Measurements from ENCODE around the gene OR51L1. TPM values are rescaled to one million over a fixed set of nuclear protein-coding genes. Genes with fewer than 3 reads are reported as not detected.

Gene OR51L1
- total RNA-seq, 1 donor from 2014 or later, result not detected

DNA sequence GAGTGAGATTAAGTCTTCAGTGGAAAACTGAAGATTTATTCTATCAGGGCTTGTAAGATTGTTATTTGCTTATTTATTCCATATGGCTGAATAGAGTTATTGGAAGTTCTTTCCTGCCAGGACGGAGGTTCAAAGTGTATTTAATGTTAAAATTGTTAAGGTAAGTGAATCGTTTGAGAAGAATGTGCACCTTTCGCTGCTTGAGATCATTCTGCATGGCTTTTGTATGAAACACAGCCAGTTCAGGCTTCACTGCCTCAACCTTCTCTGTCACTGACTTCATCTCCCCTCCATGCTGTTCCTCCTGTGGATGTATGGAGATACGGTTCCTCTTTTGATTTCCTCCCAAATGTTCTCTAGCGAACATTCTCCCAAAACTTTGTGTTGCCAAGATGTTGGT, 19.2 kb upstream of the OR51L1 start:
- Histone ChIP-seq H3K9me3 (no peaks in the 10 kb centered on the region), H3K27ac (no peak overlapping the region), H3K4me1 (no peaks in the 10 kb centered on the region), H3K36me3 (no peaks in the 10 kb centered on the region), H3K27me3 (no peaks in the 10 kb centered on the region), H3K4me3 (no peak overlapping the region)
- no peak for DNase-seq (ENCODE audit: low spot score in 2 of 2)
- TF ChIP-seq, protein P1, sequence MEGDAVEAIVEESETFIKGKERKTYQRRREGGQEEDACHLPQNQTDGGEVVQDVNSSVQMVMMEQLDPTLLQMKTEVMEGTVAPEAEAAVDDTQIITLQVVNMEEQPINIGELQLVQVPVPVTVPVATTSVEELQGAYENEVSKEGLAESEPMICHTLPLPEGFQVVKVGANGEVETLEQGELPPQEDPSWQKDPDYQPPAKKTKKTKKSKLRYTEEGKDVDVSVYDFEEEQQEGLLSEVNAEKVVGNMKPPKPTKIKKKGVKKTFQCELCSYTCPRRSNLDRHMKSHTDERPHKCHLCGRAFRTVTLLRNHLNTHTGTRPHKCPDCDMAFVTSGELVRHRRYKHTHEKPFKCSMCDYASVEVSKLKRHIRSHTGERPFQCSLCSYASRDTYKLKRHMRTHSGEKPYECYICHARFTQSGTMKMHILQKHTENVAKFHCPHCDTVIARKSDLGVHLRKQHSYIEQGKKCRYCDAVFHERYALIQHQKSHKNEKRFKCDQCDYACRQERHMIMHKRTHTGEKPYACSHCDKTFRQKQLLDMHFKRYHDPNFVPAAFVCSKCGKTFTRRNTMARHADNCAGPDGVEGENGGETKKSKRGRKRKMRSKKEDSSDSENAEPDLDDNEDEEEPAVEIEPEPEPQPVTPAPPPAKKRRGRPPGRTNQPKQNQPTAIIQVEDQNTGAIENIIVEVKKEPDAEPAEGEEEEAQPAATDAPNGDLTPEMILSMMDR (IDR thresholded peaks at IDR 0.05), result no peak
- intact Hi-C loops (cut with DNase I), result no loop called here

DNA sequence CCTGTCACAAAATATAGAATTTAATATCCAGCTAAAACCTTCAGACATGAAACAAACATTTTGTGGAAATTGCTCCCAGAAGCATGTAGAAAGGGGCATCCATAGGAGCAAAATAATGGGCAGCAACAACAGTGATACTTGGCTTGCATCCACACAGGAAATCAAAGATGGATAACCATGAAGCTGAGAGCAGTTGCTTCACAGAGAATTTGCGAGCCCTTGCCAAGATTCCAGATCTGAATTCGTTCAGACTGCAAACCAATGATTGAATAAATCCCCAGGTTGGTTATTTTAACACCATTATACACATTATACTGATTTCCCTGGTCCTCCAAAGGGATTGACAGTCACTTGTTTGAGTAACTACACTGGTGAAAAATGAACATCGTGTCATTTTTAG, 15.6 kb upstream of the OR51L1 start:
- Histone ChIP-seq H3K27ac (no peak overlapping the region), H3K9me3 (no peaks in the 10 kb centered on the region), H3K4me1 (no peaks in the 10 kb centered on the region), H3K36me3 (no peaks in the 10 kb centered on the region), H3K27me3 (no peaks in the 10 kb centered on the region), H3K4me3 (no peak overlapping the region)
- intact Hi-C loops (cut with DNase I), result no loop called here
- TF ChIP-seq, protein P1 (IDR thresholded peaks at IDR 0.05), result no peak
- no peak for DNase-seq (ENCODE audit: low spot score in 2 of 2)

DNA sequence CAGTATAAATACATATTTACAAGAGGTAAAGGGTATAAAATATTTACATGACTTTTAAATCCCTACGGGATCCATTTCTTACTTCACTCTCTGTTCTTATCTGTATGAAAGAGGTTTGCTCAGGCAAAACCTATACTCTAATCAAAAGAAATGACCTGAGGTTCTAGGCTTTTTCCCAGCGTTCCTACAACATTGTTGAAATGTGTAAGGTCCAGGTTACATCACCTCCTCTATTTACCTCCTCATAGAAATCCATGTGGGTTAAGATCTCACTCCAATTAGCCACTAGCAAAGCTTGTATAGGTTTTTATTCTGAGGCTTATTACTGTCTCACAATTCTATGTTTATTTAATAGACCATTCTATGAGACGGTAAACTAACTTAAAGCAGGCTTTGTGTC, 12.0 kb upstream of the OR51L1 start:
- no peaks in the 10 kb centered on the region for H3K36me3 ChIP-seq
- intact Hi-C loops (cut with DNase I), result no loop called here

DNA sequence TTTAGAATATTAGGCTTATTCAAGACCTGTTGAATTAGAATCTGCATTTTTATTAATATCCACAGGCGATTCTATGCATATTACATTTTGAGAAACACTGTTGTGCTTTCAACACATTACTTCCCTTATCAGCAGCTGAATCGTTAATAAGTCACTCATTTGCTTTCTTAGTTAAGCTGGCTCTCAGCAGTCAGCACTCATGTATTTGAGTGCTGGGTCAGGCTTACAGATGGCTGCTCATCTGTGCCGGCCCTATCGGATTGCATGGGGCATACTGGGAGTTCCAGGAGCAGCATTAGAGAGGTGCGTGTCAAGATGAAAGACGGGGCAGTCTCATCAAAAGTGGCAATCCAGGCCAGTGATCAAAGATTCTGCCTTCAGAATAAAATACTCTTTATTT, 10.8 kb upstream of the OR51L1 start:
- intact Hi-C loops (cut with DNase I), result no loop called here
- DNase-seq (ENCODE audit: low spot score in 2 of 2), result no peak
- H3K4me1 ChIP-seq, result no peaks in the 10 kb centered on the region
- H3K4me3 ChIP-seq, result no peak overlapping the region
- no peaks in the 10 kb centered on the region for H3K27me3 ChIP-seq
- TF ChIP-seq, protein P1 (IDR thresholded peaks at IDR 0.05), result no peak
- no peaks in the 10 kb centered on the region for H3K36me3 ChIP-seq
- no peak overlapping the region for H3K27ac ChIP-seq
- no peaks in the 10 kb centered on the region for H3K9me3 ChIP-seq

More for the DNA sequence above, 12.0 kb upstream of the OR51L1 start:
- Histone ChIP-seq H3K9me3 (no peaks in the 10 kb centered on the region), H3K27me3 (no peaks in the 10 kb centered on the region), H3K4me1 (no peaks in the 10 kb centered on the region), H3K4me3 (no peak overlapping the region), H3K27ac (no peak overlapping the region)
- no peak for DNase-seq (ENCODE audit: low spot score in 2 of 2)
- TF ChIP-seq, protein P1 (IDR thresholded peaks at IDR 0.05), result no peak

DNA sequence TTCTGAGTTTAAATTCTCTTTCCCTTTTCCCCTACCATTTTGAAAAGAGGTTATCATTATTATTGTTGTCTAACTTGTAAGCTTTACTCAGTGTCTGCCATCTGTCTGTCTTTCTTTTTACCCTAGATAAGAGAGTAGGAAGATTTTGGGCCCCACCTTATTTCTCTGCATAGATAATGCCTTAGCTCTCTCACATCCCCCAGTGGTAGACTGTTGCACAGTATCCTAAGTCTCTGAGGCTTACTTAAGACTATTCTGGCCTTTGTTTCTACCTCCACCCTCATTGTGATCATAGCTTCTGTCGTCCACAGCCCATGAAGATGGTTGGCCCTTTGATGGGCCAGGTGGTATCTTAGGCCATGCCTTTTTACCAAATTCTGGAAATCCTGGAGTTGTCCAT, 3.6 kb upstream of the OR51L1 start:
- DNase-seq (ENCODE audit: low spot score in 2 of 2), result no peak
- H3K9me3 ChIP-seq, result no peaks in the 10 kb centered on the region
- no peaks in the 10 kb centered on the region for H3K4me1 ChIP-seq
- H3K4me3 ChIP-seq, result no peak overlapping the region
- no peaks in the 10 kb centered on the region for H3K36me3 ChIP-seq
- no peak overlapping the region for H3K27ac ChIP-seq
- intact Hi-C loops (cut with DNase I), result no loop called here
- H3K27me3 ChIP-seq, result no peaks in the 10 kb centered on the region
- TF ChIP-seq, protein P1 (IDR thresholded peaks at IDR 0.05), result no peak

Measured in ascending aorta (tissue), 2 donors.